K562 (cell line): ENCODE results near the gene DMAC2. TPM values are rescaled to one million over a fixed set of nuclear protein-coding genes. Genes with fewer than 3 reads are reported as not detected.

Source experiments
- CBFB ChIP-seq: sonication (generic); formaldehyde crosslinking; IDR thresholded peaks from 2 replicates; pipeline ENCODE4 v1.4.0; 2020; ENCODE audit warnings: mild to moderate bottlenecking, missing genetic modification reagents
- HDAC2 ChIP-seq: fragments of 450-650 bp; IDR thresholded peaks from 2 replicates; pipeline ENCODE4 v1.6.1; 2016; ENCODE audit warnings: mild to moderate bottlenecking
- PHB ChIP-seq: fragments of 250-450 bp; sonication (Bioruptor Pico); IDR thresholded peaks from 2 replicates; pipeline ENCODE4 v1.5.0; 2021
- PRPF4 ChIP-seq: fragments of 200-400 bp; formaldehyde crosslinking; IDR thresholded peaks from one replicate; pipeline ENCODE4 v1.6.1; 2017; ENCODE audit warnings: low read length, low read depth, mild to moderate bottlenecking; ENCODE audit not compliant: insufficient read depth, poor library complexity, severe bottlenecking
- ZFX ChIP-seq: sonication (generic); formaldehyde crosslinking; IDR thresholded peaks from 2 replicates; pipeline ENCODE4 v1.8.0; 2022; ENCODE audit warnings: mild to moderate bottlenecking, missing genetic modification reagents, moderate library complexity
- ZNF146 ChIP-seq: IDR thresholded peaks from one replicate; pipeline ENCODE4 v1.6.1; 2018; ENCODE audit warnings: missing compliant biosample characterization; ENCODE audit not compliant: unreplicated experiment
- ZNF239 ChIP-seq: fragments of 250-450 bp; sonication (Bioruptor Pico); IDR thresholded peaks from 2 replicates; pipeline ENCODE4 v1.4.0; 2020; ENCODE audit warnings: mild to moderate bottlenecking
- ZNF408 ChIP-seq: fragments of 250-450 bp; sonication (Bioruptor Pico); IDR thresholded peaks from 2 replicates; pipeline ENCODE4 v1.4.0; 2020; ENCODE audit warnings: low read depth, mild to moderate bottlenecking, moderate library complexity
- ZNF778 ChIP-seq: fragments of 450-650 bp; formaldehyde crosslinking; IDR thresholded peaks from 2 replicates; pipeline ENCODE4 v1.4.0; 2020; ENCODE audit warnings: mild to moderate bottlenecking, moderate library complexity
- polyA plus RNA-seq, 8 experiments: library from polyadenylated mRNA; depleted of rRNA in 4 of 8; stranded (reverse) in 5 of 8; unstranded in 3 of 8; fragments of >200 nt; fragmentation: Nextera tagmentation in 2 of 8; fragmentation: Illumina TruSeq in 1 of 8; extraction: Ambion mirVana in 2 of 8; extraction: Trizol in 1 of 8; gene quantifications; 2 replicates each; pipeline versions ENCODE4 v1.2.1 to v1.2.3, GENCODE V29; 2011 to 2014; ENCODE audit warnings: inconsistent platforms in 1 of 8, missing spikeins in 1 of 8
- total RNA-seq, 7 experiments: library from RNA; depleted of rRNA in 6 of 7; stranded (reverse); fragments of >200 nt in 6 of 7; fragmentation: Illumina TruSeq in 2 of 7; extraction: Trizol in 2 of 7; gene quantifications; 2 replicates each; pipeline versions ENCODE4 v1.2.1 to v1.2.3, GENCODE V29; 2011 to 2021; ENCODE audit warnings: low replicate concordance in 1 of 7
- TF ChIP-seq, protein P1 (sequence below): fragments of 450-650 bp; IDR thresholded peaks from 2 replicates; pipeline ENCODE4 v1.6.1; 2018; ENCODE audit not compliant: partially characterized antibody
- TF ChIP-seq, protein P2 (sequence below): sonication (generic); formaldehyde crosslinking; IDR thresholded peaks from 2 replicates; pipeline ENCODE4 v1.9.0; 2022; ENCODE audit warnings: mild to moderate bottlenecking, missing genetic modification reagents
- TF ChIP-seq, protein P3 (sequence below): fragments of 450-650 bp; IDR thresholded peaks from 2 replicates; pipeline ENCODE4 v1.6.1; 2016; ENCODE audit warnings: low read depth
- TF ChIP-seq, protein P4 (sequence below): sonication (generic); formaldehyde crosslinking; IDR thresholded peaks from 2 replicates; pipeline ENCODE4 v1.8.0; 2023; ENCODE audit warnings: mild to moderate bottlenecking, missing genetic modification reagents

DMAC2 gene
- total and polyA plus RNA-seq, 9 of the 15 experiments (the other 6 are each of a cell fraction or from before 2014, with no cell fraction given), result 12.9 to 61.2 (median 43.1) TPM

DNA sequence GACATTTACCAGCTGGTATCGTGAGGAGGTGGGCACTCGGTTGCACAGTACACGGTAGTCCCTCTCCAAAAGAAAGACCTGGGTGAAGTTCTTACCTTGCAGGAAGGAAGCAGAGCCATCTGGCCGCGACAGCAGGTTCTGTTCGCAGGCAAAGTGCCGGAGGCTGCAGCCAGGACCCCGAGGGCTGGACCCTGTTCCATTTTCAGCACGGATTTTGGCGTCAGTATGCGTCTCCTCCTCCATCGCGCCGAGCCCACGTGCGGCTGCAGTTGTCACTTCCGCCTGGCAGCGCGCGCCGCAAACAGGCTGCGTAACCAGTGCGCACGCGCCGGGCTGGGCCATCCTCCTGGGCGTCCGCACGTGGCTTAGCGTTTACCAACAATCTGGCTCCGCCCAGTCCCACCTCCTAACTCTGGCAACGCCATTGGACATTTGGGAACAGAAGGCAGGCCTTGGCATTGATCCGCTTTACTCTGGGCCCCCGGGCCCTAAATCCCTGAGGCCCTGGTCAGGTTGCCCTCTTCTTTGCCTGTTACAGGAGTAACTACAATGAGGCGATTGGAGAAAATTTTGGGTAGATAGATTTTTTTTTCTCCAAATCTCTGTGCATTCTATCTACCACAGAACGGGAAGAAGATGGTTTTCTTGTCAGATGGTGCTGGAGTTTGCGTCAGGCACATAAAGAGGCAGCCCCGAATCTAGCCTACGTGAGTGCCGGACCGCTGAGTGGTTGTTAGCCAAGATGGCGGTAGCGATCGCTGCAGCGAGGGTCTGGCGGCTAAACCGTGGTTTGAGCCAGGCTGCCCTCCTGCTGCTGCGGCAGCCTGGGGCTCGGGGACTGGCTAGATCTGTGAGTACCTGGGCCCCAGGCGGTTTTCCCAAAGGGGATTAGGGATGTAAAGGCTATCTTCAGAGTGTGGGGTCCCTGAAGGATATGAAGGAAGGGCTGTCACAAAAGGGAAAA lies 42.3 kb downstream of the DMAC2 start, which contains the start of the genes BCKDHA and EXOSC5 (continued):
- TF ChIP-seq, protein P1, sequence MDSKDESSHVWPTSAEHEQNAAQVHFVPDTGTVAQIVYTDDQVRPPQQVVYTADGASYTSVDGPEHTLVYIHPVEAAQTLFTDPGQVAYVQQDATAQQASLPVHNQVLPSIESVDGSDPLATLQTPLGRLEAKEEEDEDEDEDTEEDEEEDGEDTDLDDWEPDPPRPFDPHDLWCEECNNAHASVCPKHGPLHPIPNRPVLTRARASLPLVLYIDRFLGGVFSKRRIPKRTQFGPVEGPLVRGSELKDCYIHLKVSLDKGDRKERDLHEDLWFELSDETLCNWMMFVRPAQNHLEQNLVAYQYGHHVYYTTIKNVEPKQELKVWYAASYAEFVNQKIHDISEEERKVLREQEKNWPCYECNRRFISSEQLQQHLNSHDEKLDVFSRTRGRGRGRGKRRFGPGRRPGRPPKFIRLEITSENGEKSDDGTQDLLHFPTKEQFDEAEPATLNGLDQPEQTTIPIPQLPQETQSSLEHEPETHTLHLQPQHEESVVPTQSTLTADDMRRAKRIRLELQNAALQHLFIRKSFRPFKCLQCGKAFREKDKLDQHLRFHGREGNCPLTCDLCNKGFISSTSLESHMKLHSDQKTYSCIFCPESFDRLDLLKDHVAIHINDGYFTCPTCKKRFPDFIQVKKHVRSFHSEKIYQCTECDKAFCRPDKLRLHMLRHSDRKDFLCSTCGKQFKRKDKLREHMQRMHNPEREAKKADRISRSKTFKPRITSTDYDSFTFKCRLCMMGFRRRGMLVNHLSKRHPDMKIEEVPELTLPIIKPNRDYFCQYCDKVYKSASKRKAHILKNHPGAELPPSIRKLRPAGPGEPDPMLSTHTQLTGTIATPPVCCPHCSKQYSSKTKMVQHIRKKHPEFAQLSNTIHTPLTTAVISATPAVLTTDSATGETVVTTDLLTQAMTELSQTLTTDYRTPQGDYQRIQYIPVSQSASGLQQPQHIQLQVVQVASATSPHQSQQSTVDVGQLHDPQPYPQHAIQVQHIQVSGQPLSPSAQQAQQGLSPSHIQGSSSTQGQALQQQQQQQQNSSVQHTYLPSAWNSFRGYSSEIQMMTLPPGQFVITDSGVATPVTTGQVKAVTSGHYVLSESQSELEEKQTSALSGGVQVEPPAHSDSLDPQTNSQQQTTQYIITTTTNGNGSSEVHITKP, result no peak
- TF ChIP-seq ZNF778 (CRISPR knock-in tag), result no peak
- no peak for TF ChIP-seq PHB (CRISPR knock-in tag)
- no peak for TF ChIP-seq ZNF408 (CRISPR knock-in tag)
- no peak for TF ChIP-seq PRPF4
- TF ChIP-seq CBFB (CRISPR knock-in tag), result no peak
- TF ChIP-seq ZFX (CRISPR knock-in tag), result peak; percentile 52; the same call in 1 of the 2 replicates
- no peak for TF ChIP-seq ZNF146
- TF ChIP-seq ZNF239, result no peak
- TF ChIP-seq, protein P2, sequence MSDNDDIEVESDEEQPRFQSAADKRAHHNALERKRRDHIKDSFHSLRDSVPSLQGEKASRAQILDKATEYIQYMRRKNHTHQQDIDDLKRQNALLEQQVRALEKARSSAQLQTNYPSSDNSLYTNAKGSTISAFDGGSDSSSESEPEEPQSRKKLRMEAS (CRISPR knock-in tag), result peak; percentile 100
- TF ChIP-seq, protein P3, sequence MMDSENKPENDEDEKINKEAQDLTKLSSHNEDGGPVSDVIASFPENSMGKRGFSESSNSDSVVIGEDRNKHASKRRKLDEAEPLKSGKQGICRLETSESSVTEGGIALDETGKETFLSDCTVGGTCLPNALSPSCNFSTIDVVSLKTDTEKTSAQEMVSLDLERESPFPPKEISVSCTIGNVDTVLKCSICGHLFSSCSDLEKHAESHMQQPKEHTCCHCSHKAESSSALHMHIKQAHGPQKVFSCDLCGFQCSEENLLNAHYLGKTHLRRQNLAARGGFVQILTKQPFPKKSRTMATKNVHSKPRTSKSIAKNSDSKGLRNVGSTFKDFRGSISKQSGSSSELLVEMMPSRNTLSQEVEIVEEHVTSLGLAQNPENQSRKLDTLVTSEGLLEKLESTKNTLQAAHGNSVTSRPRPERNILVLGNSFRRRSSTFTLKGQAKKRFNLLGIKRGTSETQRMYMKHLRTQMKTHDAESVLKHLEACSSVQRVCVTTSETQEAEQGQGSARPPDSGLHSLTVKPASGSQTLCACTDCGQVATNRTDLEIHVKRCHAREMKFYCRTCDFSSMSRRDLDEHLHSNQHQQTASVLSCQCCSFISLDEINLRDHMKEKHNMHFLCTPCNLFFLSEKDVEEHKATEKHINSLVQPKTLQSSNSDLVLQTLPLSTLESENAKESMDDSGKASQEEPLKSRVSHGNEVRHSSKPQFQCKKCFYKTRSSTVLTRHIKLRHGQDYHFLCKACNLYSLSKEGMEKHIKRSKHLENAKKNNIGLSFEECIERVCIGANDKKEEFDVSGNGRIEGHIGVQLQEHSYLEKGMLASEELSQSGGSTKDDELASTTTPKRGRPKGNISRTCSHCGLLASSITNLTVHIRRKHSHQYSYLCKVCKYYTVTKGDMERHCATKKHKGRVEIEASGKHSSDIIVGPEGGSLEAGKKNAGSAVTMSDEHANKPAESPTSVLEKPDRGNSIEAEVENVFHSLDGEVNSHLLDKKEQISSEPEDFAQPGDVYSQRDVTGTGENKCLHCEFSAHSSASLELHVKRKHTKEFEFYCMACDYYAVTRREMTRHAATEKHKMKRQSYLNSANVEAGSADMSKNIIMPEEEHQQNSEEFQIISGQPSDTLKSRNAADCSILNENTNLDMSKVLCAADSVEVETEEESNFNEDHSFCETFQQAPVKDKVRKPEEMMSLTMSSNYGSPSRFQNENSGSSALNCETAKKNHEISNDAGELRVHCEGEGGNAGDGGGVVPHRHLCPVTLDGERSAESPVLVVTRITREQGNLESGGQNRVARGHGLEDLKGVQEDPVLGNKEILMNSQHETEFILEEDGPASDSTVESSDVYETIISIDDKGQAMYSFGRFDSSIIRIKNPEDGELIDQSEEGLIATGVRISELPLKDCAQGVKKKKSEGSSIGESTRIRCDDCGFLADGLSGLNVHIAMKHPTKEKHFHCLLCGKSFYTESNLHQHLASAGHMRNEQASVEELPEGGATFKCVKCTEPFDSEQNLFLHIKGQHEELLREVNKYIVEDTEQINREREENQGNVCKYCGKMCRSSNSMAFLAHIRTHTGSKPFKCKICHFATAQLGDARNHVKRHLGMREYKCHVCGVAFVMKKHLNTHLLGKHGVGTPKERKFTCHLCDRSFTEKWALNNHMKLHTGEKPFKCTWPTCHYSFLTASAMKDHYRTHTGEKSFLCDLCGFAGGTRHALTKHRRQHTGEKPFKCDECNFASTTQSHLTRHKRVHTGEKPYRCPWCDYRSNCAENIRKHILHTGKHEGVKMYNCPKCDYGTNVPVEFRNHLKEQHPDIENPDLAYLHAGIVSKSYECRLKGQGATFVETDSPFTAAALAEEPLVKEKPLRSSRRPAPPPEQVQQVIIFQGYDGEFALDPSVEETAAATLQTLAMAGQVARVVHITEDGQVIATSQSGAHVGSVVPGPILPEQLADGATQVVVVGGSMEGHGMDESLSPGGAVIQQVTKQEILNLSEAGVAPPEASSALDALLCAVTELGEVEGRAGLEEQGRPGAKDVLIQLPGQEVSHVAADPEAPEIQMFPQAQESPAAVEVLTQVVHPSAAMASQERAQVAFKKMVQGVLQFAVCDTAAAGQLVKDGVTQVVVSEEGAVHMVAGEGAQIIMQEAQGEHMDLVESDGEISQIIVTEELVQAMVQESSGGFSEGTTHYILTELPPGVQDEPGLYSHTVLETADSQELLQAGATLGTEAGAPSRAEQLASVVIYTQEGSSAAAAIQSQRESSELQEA, result no peak
- TF ChIP-seq, protein P4, sequence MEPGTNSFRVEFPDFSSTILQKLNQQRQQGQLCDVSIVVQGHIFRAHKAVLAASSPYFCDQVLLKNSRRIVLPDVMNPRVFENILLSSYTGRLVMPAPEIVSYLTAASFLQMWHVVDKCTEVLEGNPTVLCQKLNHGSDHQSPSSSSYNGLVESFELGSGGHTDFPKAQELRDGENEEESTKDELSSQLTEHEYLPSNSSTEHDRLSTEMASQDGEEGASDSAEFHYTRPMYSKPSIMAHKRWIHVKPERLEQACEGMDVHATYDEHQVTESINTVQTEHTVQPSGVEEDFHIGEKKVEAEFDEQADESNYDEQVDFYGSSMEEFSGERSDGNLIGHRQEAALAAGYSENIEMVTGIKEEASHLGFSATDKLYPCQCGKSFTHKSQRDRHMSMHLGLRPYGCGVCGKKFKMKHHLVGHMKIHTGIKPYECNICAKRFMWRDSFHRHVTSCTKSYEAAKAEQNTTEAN (CRISPR knock-in tag), result no peak
- TF ChIP-seq HDAC2, result peak; percentile 95
